ENCODE measurements around the gene PDPN.

GRCh38 chr1:13662493-13662892 is 78.9 kb downstream of the PDPN start:
- no peak for TF ChIP-seq ZNF574 (CRISPR knock-in tag; IDR thresholded peaks at IDR 0.05)
- TF ChIP-seq MYC (CRISPR knock-in tag; IDR thresholded peaks at IDR 0.05; ENCODE audit: borderline replicate concordance), result no peak
- no peak for TF ChIP-seq ATF2 (CRISPR knock-in tag; IDR thresholded peaks at IDR 0.05)
- no peak for TF ChIP-seq SALL1 (CRISPR knock-in tag; IDR thresholded peaks at IDR 0.05)
- no peak for TF ChIP-seq SNRNP70 (IDR thresholded peaks at IDR 0.05; ENCODE audit: low read depth, low read length)
- no peak for TF ChIP-seq YY1 (IDR thresholded peaks at IDR 0.05; ENCODE audit: insufficient read depth, insufficient replicate concordance, low read depth, low read length)
- no peak for TF ChIP-seq HOXA7 (CRISPR knock-in tag; IDR thresholded peaks at IDR 0.05)
- TF ChIP-seq POLR2AphosphoS5 (IDR thresholded peaks at IDR 0.05; ENCODE audit: low read depth, low read length), result no peak
